DMS 273 treated with DMSO at 0.1 percent for 48 hours (cell line): ENCODE data around the gene CD9.

Experiments
- DNase-seq: peaks from one replicate; lab custom pipeline; 2025; lab: John Stamatoyannopoulos, UW

The CD9 gene

DNA sequence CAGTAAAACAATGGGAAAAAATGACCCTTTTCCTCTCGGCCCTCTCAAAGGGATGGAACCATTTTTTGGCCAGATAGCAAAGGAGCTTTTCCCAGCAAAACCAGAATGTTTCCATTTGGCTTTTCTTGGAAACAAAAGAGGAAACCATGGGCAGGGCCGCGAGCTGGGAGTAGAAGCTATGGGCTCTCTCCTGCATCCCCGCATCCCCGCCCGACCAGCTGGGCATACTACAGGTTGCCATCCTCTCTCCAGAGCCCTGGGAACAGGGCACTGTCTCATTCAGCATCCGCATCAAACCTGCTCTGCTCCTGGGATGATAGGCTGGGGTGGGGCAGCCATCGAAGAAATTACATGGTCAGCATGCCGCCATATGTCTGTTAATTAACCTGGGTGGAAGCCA lies 20.9 kb downstream of the CD9 start:
- DNase-seq: no peak

GRCh38 chr12:6222078-6222654 lies 22.0 kb downstream of the CD9 start:
- no peak for DNase-seq

GRCh38 chr12:6223545-6223944 lies 23.3 kb downstream of the CD9 start:
- DNase-seq: no peak

DNA sequence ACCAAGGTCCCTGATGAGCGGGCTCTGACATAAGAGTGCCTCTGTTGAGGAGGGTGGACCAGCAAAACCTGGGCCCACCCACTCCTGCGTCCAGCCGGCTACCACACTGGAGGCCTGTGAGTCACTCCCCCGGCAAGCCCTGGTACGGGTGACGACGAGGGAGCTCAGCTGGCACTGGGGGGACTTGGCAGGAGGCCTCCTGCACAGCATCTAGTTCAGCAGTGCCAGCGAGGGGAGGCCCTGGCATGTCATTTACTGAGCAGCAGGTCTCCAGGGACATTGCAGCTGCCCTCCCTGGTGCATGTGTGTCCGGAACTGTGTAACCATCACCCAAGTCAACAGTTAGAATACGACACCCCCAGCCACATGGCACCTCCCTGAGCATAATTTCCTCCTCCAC lies 24.4 kb downstream of the CD9 start:
- DNase-seq: no peak

DNA sequence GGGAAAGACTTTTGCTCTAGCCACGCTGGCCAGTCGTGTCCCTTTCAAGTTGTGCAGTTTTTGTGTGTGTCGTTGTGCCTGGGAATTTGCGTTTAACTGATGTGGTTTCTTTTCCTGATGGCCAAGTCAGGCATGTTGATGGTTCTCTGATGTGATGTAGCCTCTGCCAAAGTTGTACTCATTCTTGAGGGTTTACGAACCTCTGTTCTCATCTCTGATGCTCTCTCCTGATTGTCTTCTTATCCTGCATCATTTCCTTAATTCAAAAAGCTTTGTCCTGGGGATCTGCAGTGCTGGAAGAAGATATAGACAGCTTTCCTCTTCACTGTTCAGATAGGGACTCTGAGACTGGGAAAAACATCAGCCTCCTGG lies 25.4 kb downstream of the CD9 start:
- DNase-seq: no peak

- DNase-seq: no peak
These were observed 25.9 kb downstream of the CD9 start for GRCh38 chr12:6226002-6226678.

DNA sequence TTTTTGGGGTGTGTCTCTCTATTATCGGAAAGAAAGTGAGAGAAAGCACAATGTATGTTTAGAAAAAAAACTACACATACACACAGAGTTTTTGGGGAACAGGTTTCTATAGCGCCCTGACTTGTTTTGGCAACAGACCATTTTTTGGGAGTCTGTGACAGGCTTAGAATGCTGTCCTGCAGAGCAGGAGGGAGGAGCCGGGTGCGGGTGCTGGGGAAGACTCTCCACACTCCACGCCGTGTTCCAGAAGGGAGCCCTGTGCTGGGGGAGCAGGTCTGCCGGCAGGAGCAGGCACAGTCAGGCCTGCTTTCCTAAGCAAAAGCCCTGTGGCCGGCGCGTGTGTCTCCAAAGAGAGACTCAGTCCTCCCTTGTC lies 26.5 kb downstream of the CD9 start:
- no peak for DNase-seq

DNA sequence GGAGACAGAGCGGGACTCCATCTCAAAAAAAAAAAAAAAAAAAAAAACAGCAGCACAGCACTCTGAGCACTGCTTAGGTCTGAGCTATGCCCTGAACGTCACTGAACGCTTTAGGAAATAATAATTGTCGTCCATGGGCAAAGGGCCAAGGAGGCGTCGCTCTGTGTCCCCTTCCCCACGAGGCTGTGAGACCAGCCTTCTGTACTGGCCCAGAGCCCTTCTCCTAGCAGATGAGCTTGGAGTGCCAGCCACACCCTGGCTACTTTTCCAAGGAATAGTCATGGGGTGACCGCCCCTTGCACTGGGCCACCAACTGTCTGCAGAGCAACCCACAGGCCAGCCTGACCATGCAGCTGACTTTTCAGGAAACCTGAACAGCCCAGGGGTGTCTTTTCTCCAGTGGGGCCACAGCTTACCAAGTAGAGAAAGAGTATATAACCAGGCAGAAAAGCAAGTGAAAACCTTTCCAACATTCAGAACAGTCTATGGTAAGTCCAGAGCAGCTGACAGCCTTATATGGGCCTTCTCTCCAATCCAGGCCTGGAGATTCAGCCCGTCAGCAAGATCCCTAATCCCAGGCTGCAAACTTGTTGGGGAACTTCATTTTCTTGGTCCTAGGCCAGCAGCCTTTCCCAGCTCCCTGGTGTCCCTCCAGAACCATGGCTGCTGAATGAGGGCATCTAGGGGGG lies 28.5 kb downstream of the CD9 start:
- no peak for DNase-seq

DNA sequence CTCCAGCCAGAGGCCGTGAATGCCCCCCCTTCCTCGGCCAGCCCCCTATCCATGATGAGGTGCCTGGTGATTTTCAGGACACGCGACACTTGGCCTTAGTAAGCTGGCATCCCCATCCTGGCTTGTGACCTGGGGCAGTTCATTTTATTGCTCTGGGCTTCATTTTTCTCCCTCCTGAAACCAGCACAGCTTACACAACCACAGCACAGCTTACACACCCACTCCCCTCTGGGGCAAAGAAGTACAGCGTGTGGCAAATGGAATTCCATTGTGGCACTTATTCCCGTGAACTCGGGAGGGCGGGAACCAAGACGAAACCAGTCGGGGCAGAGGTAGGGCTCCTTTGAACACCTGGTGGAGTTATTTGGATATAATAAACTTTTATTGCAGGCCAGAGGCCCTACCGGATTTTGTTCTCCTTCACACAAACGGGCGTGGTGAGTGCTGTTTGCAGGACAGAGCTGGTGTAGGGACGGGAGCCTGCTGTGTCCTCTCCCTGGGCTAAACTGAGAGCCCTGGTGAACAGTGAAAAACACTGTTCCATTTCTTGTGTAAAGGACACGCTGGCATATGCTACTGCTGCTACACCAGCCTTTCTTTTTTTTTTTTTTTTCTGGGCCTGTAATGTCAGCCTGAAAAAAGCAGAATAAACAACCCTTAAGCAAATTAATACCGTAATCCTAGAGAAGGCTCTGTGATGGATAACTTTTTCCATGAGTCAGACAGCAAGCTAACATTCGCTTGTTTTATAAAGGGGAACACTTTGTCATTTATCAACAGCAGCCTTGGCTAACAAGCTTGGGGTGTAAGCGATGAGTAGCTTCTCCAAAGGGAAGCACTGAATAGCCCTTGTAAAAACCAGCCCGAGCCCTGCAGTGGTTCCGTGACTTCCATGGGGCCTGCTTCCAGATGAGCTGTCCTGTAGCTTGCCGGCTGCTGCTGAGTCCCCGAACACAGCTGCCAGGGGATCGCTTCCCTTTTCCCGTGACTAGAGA lies 29.3 kb downstream of the CD9 start:
- no peak for DNase-seq

DNA sequence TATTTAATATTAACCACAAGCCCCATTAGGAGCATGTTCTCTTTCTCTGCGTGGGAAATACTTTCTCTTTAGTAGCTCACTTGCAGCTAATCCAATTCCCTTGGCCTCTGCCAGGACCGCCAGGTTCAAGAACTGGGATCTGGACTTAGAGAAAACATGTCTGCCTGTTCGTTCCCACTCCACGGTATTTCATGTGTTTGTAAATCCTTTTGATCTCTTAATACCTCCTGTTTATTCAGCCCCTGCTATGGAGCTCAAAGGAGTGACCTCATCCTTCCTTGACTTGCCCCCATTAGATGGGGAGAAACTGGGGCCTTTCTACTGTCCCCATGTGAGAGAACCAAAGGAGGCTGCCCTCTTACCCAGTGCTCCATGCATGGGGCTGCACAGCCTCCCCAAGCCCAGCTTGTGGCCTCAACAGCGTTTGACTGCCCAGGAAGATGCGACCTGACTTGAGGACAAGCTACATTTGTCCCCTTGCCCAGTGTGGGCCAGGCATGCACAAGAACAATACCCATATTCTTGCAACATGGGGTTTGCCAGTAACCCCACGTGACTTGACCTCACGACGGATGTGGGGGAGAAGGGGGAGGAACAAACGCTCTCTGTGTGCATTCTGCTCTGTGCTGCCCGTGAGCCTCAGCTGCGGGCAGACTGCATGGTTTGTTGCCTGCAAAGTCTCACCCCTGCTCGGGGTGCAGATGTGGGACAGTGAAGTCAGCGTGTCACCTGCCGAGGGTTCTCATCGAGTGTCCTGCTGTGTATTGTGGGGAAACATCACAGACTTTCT lies 30.3 kb downstream of the CD9 start:
- DNase-seq: no peak

DNA sequence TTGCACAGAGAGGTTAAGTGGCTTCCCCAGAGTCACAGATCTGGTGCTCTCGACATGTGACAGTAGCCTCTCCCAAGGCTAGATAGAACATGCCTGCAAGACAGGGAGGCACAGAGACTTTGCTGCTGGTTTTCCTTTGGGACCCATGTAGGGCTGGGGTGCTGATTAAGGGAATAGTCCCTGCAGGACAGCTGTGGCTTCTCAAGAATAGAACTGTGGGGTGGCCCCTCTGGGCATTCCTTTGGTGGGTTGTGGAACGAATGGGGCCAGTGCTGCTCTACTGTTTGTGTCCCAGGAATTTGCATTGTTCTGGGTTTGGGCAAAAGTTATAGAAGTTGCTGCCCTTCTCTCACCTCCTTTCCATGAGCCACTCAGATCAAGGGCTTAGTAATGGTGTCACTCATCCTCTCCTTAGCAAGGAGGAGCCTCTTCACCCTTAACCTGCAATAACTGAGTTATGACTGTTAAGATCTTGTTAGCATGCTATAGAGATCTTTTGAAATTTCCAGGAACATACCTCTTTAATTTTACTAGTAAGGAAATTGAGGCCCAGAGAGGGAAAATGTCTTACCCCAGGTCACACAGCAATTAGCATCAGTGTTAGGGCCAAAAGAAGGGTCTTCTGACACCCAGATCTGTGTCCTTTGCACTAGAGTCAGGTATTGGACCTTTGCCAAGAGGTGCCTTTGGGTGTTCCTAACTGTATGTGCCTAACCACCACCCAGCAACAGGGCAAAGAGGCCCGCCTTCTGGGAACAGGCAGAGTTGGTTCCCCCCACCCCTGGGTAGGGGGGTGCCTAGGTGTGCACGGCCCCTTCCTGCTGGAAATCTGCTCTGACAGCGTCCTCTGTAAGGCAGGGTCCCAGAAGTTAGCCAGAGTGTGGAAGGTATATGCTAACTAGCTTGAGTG lies 31.4 kb downstream of the CD9 start:
- no peak for DNase-seq

DNA sequence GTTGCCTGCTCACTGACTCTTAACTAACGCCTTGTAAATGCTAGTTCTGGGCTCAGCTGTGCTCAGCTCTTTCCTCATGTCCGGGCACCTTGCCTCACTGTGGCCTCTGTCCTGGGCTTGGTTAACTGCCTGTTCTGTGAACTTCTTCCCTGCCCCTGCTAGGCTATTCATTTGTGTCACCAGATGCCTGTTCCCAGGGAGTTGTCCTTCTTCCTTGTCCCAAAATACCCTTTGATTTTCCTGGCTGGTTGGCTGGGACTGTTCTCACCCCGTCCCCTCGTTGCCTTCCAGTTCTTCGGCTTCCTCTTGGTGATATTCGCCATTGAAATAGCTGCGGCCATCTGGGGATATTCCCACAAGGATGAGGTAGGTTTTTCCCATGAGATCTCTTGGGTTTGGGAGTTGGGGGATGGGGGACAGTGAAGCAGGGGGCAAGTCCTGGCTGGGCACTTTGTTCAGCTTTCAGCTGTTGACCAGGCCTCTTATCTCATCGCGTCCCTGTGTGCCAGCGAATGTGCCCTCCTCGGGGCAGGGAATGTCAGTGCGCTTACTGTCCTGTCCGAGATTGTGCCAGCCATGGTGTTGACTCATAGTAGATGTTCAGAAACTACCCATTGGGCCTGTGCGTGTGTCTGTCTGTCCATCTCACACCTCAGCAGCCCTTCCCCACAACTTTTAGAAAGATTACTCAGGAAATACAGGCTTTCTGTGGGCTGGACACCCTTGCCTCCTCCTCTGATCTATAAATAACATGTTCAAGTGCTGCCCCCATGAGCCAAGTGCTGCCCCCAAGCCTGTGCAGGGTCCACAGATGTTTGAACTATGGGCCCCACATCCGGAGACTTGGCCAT lies 33.1 kb downstream of the CD9 start:
- DNase-seq: no peak

- DNase-seq: no peak
These were observed 34.0 kb downstream of the CD9 start for GRCh38 chr12:6234214-6234613.

DNA sequence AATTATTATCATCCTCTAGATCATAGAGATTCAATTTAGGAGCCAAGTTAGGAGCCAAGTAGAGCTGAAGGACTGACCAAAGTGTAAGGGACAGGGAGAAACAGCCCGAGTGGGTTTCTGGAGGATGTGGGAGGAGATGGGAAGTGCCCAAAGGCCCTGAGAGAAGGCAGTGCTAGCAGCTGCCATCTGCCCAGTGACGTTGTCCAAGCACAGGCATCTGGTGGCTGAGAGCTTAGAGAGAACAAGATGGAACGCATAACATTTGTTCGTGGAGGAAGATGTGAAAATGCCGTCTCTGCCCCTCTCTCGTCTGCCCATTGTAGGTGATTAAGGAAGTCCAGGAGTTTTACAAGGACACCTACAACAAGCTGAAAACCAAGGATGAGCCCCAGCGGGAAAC lies 34.7 kb downstream of the CD9 start:
- no peak for DNase-seq

DNA sequence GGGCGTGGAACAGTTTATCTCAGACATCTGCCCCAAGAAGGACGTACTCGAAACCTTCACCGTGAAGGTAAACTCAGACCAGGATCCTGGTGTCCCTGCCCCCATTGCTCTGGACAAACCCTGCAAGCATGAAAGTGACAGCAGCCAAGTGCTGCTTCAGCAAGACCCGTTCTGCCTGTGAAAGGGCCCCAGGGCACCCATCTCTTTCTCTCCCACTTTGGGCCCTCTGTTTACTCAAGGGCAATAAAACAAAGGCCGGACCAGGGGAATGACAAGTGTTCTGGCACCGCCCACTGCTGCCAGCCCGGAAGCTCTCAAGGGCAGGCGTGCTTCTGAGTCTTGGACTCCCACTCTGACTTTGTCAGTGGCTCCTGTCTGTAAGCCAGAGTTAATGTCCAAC lies 35.3 kb downstream of the CD9 start:
- no peak for DNase-seq

DNA sequence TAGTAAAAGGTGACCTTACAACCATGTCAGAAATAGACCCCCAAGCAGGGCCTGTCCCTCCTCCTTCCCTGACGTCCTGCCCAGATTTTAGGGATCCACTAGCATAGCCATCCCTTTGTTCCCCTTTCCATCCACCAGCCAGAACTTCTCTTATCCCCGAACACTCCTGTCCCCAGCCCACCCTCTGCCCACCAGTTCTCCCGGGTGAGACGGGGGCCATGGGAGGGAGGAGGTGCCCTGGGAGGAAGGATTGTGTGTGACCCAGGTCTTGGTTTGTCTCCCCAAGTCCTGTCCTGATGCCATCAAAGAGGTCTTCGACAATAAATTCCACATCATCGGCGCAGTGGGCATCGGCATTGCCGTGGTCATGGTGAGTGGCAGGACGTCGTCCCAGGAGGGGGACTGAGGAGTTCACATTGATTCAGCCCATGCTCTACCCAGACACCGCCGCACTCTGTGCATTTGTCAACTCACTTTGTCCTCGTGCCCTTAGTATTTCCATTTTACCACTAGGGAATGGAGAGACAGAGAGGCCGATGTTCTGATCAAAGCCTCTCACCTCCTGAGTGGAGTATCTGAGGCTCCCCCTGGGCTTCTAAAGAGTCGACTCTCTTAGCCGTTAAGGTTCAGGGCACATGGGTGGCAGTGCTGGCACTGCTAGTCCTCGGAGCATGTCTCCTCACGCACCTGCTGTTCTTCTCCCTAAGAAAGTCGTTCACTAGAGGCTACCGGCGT lies 35.9 kb downstream of the CD9 start:
- DNase-seq: no peak

GRCh38 chr12:6236641-6236940 lies 36.4 kb downstream of the CD9 start:
- DNase-seq: no peak

DNA sequence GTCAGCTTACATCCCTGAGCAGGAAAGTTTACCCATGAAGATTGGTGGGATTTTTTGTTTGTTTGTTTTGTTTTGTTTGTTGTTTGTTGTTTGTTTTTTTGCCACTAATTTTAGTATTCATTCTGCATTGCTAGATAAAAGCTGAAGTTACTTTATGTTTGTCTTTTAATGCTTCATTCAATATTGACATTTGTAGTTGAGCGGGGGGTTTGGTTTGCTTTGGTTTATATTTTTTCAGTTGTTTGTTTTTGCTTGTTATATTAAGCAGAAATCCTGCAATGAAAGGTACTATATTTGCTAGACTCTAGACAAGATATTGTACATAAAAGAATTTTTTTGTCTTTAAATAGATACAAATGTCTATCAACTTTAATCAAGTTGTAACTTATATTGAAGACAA lies 37.6 kb downstream of the CD9 start:
- no peak for DNase-seq

DNA sequence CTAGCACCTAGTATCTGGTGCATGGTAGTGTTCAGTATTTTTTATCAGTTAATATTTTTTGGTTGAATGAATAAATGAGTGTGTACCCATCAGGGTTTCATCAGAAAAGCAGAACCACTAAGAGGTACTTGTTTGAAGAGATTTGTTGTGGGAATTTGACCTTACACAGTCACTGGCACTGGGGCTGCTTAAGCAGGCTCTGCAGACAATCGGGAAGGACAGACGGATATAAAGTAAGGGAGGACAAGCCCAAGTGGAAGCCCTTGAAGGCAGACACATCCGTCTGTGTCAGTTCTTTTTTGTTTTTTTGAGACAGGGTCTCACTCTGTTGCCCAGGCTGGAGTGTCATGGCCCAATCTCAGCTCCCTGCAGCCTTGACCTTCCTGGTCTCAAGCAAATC lies 38.7 kb downstream of the CD9 start:
- no peak for DNase-seq
